Nephron progenitor cell (in vitro differentiated cells): ENCODE measurements around the gene MARCHF3.
A peak's percentile ranks its signal among the peaks of the same experiment; 100 is the strongest.
"Not testable (repeated sequence)": the region's sequence is repeated elsewhere in the genome, so short reads cannot be mapped to it uniquely, and the experiment has no call there.

ENCODE experiments used
- DNase-seq: peaks from one replicate; pipeline ENCODE4 v3.0.0; 2021
- H3K27ac Mint-ChIP-seq: 2 replicates; pipeline ENCODE4 v1.8.0; 2021; ENCODE audit warnings: mild to moderate bottlenecking, moderate library complexity, mixed read lengths
- H3K27me3 Mint-ChIP-seq: 2 replicates; pipeline ENCODE4 v1.8.0; 2021; ENCODE audit warnings: mild to moderate bottlenecking, low read depth, mixed read lengths; ENCODE audit not compliant: poor library complexity
- H3K36me3 Mint-ChIP-seq: 2 replicates; pipeline ENCODE4 v1.8.0; 2021; ENCODE audit warnings: low read depth, mixed read lengths
- H3K4me1 Mint-ChIP-seq: 2 replicates; pipeline ENCODE4 v1.8.0; 2021; ENCODE audit warnings: mixed read lengths
- H3K4me3 Mint-ChIP-seq: 2 replicates; pipeline ENCODE4 v1.8.0; 2021; ENCODE audit warnings: mild to moderate bottlenecking, moderate library complexity, mixed read lengths
- H3K9me3 Mint-ChIP-seq: 2 replicates; pipeline ENCODE4 v1.8.0; 2021; ENCODE audit warnings: mild to moderate bottlenecking, moderate library complexity, mixed read lengths
- TF ChIP-seq, protein P1 (sequence below): fragments of 200-600 bp; sonication (generic); IDR thresholded peaks from 2 replicates; pipeline ENCODE4 v1.5.0; 2021; ENCODE audit warnings: antibody characterized with exemption

Gene MARCHF3

DNA sequence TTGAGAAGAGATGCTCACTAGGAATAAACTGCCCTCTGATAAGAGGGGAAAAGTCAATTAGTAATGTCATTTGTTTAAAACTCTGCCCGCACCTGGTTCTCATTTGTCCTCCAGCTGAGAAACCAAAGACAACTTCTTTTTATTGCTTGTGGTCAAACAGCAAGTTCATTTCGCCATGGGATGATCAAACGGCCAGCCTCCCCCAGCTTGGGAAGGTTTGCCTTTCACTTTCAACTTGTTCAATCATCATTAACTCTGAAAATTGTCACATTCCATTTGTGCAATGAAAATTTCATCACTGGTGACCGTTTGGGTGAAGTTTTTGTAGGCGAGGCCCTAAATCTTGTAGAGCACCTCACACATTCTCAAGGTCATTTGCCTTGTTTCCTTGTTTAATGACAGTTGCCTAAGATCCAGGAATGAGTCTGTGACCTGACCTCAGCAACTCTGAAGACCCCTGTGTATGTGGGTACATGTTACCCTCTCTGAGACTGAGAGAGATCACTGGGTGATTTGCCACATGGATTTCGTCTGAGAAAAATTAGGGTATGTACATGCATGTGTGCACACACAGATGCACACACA lies 117.7 kb downstream of the MARCHF3 start:
- Mint-ChIP-seq H3K9me3 (peaks cover 39% of the 10 kb centered on the region), H3K4me3 (peak overlapping the region; percentile 53), H3K36me3 (peaks cover 35% of the 10 kb centered on the region), H3K27me3 (no peaks in the 10 kb centered on the region), H3K4me1 (peaks cover 53% of the 10 kb centered on the region), H3K27ac (peak overlapping the region; percentile 92)
- DNase-seq = peak; percentile 35
- TF ChIP-seq, protein P1, sequence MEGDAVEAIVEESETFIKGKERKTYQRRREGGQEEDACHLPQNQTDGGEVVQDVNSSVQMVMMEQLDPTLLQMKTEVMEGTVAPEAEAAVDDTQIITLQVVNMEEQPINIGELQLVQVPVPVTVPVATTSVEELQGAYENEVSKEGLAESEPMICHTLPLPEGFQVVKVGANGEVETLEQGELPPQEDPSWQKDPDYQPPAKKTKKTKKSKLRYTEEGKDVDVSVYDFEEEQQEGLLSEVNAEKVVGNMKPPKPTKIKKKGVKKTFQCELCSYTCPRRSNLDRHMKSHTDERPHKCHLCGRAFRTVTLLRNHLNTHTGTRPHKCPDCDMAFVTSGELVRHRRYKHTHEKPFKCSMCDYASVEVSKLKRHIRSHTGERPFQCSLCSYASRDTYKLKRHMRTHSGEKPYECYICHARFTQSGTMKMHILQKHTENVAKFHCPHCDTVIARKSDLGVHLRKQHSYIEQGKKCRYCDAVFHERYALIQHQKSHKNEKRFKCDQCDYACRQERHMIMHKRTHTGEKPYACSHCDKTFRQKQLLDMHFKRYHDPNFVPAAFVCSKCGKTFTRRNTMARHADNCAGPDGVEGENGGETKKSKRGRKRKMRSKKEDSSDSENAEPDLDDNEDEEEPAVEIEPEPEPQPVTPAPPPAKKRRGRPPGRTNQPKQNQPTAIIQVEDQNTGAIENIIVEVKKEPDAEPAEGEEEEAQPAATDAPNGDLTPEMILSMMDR = no peak

DNA sequence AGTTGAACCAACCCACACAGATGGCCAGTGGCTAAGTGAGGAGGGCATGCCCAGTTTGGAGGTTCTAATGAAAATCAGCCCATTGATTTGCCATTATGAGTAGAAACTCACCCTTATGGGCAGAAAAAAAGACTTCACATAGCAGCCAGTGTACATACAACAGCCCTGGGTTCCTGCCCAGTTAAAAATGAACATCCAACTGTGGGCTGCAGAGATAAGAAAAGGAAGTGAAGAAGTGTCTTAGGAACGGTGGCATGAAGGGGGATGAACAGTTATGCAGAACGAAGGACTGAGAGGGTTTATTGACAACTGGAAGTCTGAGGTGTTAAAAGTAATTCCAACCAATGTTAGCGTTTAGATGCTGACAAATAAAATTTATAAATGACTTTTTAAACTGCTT lies 118.4 kb downstream of the MARCHF3 start:
- Mint-ChIP-seq H3K27ac (no peak overlapping the region), H3K4me3 (peak overlapping the region; percentile 47), H3K9me3 (peaks cover 39% of the 10 kb centered on the region), H3K4me1 (peaks cover 46% of the 10 kb centered on the region), H3K36me3 (peaks cover 35% of the 10 kb centered on the region), H3K27me3 (no peaks in the 10 kb centered on the region)
- TF ChIP-seq, protein P1 = no peak
- no peak for DNase-seq

DNA sequence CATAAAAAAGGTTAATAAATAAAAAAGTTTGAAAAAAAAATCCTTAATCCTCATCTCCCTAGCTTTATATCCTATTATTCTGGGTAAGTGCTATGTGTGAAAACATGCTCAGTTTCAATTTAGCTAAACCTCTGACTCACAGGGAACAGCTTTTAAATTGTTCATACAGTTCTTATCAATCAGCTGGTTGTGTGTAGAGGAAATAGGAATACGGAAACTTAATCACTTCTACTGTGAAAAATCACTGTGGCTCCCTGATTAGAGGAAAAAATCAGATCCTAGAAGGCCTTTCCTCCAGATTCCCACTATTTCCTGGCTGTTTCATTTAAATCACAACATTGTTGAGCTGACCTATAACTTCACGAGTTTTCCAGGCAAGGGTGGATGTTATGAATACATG lies 120.5 kb downstream of the MARCHF3 start:
- DNase-seq = no peak
- H3K4me3 Mint-ChIP-seq = no peak overlapping the region
- peaks cover 35% of the 10 kb centered on the region for H3K36me3 Mint-ChIP-seq
- TF ChIP-seq, protein P1 = no peak
- peaks cover 48% of the 10 kb centered on the region for H3K9me3 Mint-ChIP-seq
- no peaks in the 10 kb centered on the region for H3K27me3 Mint-ChIP-seq
- peaks cover 34% of the 10 kb centered on the region for H3K4me1 Mint-ChIP-seq
- H3K27ac Mint-ChIP-seq = no peak overlapping the region

DNA sequence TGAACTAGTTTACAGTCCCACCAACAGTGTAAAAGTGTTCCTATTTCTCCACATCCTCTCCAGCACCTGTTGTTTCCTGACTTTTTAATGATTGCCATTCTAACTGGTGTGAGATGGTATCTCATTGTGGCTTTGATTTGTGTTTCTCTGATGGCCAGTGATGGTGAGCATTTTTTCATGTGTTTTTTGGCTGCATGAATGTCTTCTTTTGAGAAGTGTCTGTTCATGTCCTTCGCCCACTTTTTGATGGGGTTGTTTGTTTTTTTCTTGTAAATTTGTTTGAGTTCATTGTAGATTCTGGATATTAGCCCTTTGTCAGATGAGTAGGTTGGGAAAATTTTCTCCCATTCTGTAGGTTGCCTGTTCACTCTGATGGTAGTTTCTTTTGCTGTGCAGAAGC lies 126.0 kb downstream of the MARCHF3 start:
- not testable (repeated sequence) for H3K27ac Mint-ChIP-seq, H3K27me3 Mint-ChIP-seq, H3K4me3 Mint-ChIP-seq, DNase-seq, H3K4me1 Mint-ChIP-seq
- peaks cover 27% of the 10 kb centered on the region for H3K9me3 Mint-ChIP-seq
- H3K36me3 Mint-ChIP-seq = peaks cover 31% of the 10 kb centered on the region

DNA sequence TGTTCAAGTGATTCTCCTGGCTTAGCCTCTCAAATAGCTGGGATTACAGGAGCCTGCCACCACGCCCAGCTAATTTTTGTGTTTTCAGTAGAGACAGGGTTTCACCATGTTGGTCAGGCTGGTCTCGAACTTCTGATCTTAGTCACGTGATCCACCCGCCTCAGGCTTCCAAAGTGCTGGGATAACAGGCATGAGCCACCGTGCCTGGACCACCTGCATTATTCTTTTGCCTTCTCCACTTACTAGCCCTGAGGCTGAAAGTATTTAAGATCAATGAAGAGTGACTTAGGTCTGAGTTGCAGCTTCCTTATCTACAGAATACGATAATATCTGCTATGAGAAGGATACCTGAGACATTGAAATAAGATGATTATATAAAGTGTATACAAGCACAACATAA lies 129.6 kb downstream of the MARCHF3 start:
- no peak for DNase-seq
- Mint-ChIP-seq H3K9me3 (peaks cover 19% of the 10 kb centered on the region), H3K27ac (no peak overlapping the region), H3K4me1 (peaks cover 15% of the 10 kb centered on the region), H3K36me3 (peaks cover 33% of the 10 kb centered on the region), H3K27me3 (peaks cover 4% of the 10 kb centered on the region), H3K4me3 (no peak overlapping the region)
- TF ChIP-seq, protein P1 = no peak

DNA sequence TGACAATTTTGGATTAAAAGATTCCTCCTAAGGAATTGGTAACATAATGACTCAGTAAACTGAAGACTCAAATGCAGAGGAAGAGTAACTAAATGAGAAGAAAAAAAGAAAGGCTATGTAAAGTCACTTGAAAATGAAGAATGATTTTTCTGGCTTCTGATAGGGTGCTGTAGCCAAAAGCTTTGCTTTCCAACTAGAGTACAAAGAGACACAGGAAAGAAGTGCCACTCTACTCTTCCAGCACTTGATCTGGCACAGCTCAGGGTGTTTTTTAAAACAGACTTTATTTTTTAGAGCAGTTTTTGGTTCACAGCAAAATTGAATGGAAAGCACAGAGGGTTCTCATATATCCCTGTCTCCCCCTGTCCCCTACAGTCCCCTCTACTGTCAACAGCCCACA lies 130.9 kb downstream of the MARCHF3 start:
- H3K9me3 Mint-ChIP-seq = peaks cover 23% of the 10 kb centered on the region
- peaks cover 16% of the 10 kb centered on the region for H3K4me1 Mint-ChIP-seq
- H3K4me3 Mint-ChIP-seq = no peak overlapping the region
- no peak overlapping the region for H3K27ac Mint-ChIP-seq
- TF ChIP-seq, protein P1 = no peak
- peaks cover 4% of the 10 kb centered on the region for H3K27me3 Mint-ChIP-seq
- no peak for DNase-seq
- H3K36me3 Mint-ChIP-seq = peaks cover 41% of the 10 kb centered on the region
